Stimulated activated CD4-positive, alpha-beta T cell treated with anti-CD3 and anti-CD28 coated beads, Interleukin-1b, Interleukin-23, amount 100 ng/mL, for 1 hour (primary cell): ENCODE data around the gene PBX1.

Source experiments
- DNase-seq, 2 donors: peaks; one replicate each; pipeline ENCODE4 v3.0.0-alpha.2; 2020; ENCODE audit warnings: low read depth in 2 of 2

The PBX1 gene

GRCh38 chr1:164695956-164696665 is 137.1 kb downstream of the PBX1 start:
- no peak for DNase-seq

GRCh38 chr1:164699815-164700491 is 141.0 kb downstream of the PBX1 start:
- DNase-seq: no peak

GRCh38 chr1:164700683-164701082 is 141.7 kb downstream of the PBX1 start:
- no peak for DNase-seq

- no peak for DNase-seq
Measured at GRCh38 chr1:164701189-164701761, 142.3 kb downstream of the PBX1 start.

GRCh38 chr1:164702216-164702615 is 143.2 kb downstream of the PBX1 start:
- no peak for DNase-seq

GRCh38 chr1:164702664-164703063 is 143.7 kb downstream of the PBX1 start:
- no peak for DNase-seq

GRCh38 chr1:164703463-164703862 is 144.5 kb downstream of the PBX1 start:
- DNase-seq: no peak

- no peak for DNase-seq
Measured at GRCh38 chr1:164703960-164704411, 145.0 kb downstream of the PBX1 start.

GRCh38 chr1:164704954-164705353 is 146.0 kb downstream of the PBX1 start:
- DNase-seq: no peak

- DNase-seq: no peak
Measured at GRCh38 chr1:164706606-164706987, 147.6 kb downstream of the PBX1 start.

GRCh38 chr1:164707868-164708331 is 148.9 kb downstream of the PBX1 start:
- no peak for DNase-seq

GRCh38 chr1:164708596-164708995 is 149.6 kb downstream of the PBX1 start:
- DNase-seq: no peak

GRCh38 chr1:164709126-164709525 is 150.1 kb downstream of the PBX1 start:
- no peak for DNase-seq

GRCh38 chr1:164709541-164710278 is 150.7 kb downstream of the PBX1 start:
- no peak for DNase-seq

GRCh38 chr1:164712131-164713036 is 153.4 kb downstream of the PBX1 start:
- no peak for DNase-seq

GRCh38 chr1:164713456-164714207 is 154.6 kb downstream of the PBX1 start:
- DNase-seq: no peak

- DNase-seq: no peak
Measured at GRCh38 chr1:164716992-164717703, 158.2 kb downstream of the PBX1 start.

GRCh38 chr1:164718821-164719220 is 159.8 kb downstream of the PBX1 start:
- DNase-seq: no peak

- no peak for DNase-seq
Measured at GRCh38 chr1:164719676-164720439, 160.9 kb downstream of the PBX1 start.
